GM18861 (cell line): ENCODE results near the gene ZSWIM2.
"Not testable (repeated sequence)": the region's sequence is repeated elsewhere in the genome, so short reads cannot be mapped to it uniquely, and the experiment has no call there.

Experiments
- ATAC-seq: cut with Tn5 transposase; IDR thresholded peaks from one replicate; pipeline ENCODE4 v1.9.1; 2021; ENCODE audit not compliant: unreplicated experiment

The ZSWIM2 gene

GRCh38 chr2:186852508-186852907, 3.5 kb upstream of the ZSWIM2 start:
- ATAC-seq, result no peak

GRCh38 chr2:186842373-186842772, 6.6 kb downstream of the ZSWIM2 start:
- no peak for ATAC-seq

- no peak for ATAC-seq
Observed at GRCh38 chr2:186841940-186842339, 7.0 kb downstream of the ZSWIM2 start.

- ATAC-seq, result no peak
Observed at GRCh38 chr2:186835628-186836027, 13.3 kb downstream of the ZSWIM2 start.

- ATAC-seq, result no peak
Observed at GRCh38 chr2:186827862-186828492, 21.0 kb downstream of the ZSWIM2 start.

GRCh38 chr2:186827411-186827810, 21.6 kb downstream of the ZSWIM2 start:
- no peak for ATAC-seq

GRCh38 chr2:186822323-186822722, 26.6 kb downstream of the ZSWIM2 start:
- no peak for ATAC-seq

GRCh38 chr2:186820303-186820702, 28.7 kb downstream of the ZSWIM2 start:
- ATAC-seq, result no peak

GRCh38 chr2:186811760-186812159, 37.2 kb downstream of the ZSWIM2 start:
- not testable (repeated sequence) for ATAC-seq

- ATAC-seq, result no peak
Observed at GRCh38 chr2:186806591-186806990, 42.4 kb downstream of the ZSWIM2 start.

GRCh38 chr2:186798604-186799003, 50.4 kb downstream of the ZSWIM2 start:
- not testable (repeated sequence) for ATAC-seq

- ATAC-seq, result no peak
Observed at GRCh38 chr2:186784930-186785329, 64.0 kb downstream of the ZSWIM2 start.

GRCh38 chr2:186783254-186783653, 65.7 kb downstream of the ZSWIM2 start:
- ATAC-seq, result no peak

GRCh38 chr2:186780701-186781316, 68.2 kb downstream of the ZSWIM2 start:
- ATAC-seq, result no peak
